OCI-LY3 (cell line): ENCODE results near the gene INSC.

Source experiments
- EZH2phosphoT487 ChIP-seq: fragments of 200-600 bp; shearing (Covaris generic); IDR thresholded peaks from 2 replicates; pipeline ENCODE4 v1.6.1; 2018; ENCODE audit warnings: antibody characterized with exemption, mixed run types, low read depth
- TF ChIP-seq, protein P1 (sequence below): fragments of 200-600, 300-600 bp; sonication (generic); IDR thresholded peaks from 2 replicates; pipeline ENCODE4 v1.5.1; 2014; ENCODE audit warnings: antibody characterized with exemption, low read length, low read depth

DNA sequence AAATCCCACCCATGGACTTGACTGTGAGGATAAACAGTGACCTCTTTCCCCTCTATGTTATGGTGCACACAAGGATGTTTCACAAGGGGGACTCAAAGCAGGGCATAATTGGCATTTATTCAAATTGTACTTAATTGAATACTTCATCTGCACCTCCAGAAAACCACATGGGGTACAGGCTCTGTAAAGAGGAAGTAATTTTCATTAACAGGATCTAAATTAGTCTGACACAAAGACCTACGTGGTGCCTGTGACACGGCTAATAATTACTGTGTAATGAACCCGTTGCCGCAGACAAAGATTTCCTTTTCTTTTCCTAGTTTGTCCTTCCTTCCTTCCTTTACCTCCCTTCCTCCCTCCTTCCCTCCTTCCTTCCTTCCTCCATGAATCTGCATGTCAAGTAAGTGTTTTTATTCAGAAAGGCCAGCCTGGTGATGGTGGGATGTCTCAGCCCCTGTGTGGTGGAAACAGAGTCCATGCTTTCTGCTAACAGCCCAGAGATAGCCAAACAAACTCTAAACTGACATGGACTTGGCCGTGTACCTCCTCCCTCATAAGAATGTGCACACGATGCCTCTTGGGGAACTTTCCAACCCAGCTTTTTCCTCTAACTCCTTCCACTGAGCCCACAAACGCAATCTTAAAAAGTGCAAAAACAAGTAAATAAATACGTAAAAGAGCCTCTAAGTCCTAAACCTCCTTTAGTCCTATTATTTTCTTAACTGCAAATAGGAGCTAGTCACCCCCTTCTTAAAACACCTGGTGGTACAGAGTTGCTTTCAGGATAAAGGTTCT lies 118.8 kb downstream of the INSC start:
- TF ChIP-seq, protein P1, sequence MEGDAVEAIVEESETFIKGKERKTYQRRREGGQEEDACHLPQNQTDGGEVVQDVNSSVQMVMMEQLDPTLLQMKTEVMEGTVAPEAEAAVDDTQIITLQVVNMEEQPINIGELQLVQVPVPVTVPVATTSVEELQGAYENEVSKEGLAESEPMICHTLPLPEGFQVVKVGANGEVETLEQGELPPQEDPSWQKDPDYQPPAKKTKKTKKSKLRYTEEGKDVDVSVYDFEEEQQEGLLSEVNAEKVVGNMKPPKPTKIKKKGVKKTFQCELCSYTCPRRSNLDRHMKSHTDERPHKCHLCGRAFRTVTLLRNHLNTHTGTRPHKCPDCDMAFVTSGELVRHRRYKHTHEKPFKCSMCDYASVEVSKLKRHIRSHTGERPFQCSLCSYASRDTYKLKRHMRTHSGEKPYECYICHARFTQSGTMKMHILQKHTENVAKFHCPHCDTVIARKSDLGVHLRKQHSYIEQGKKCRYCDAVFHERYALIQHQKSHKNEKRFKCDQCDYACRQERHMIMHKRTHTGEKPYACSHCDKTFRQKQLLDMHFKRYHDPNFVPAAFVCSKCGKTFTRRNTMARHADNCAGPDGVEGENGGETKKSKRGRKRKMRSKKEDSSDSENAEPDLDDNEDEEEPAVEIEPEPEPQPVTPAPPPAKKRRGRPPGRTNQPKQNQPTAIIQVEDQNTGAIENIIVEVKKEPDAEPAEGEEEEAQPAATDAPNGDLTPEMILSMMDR, result no peak
- TF ChIP-seq EZH2phosphoT487, result no peak
